Fibroblast of mammary gland (primary cell): ENCODE results near the gene HPSE2.

Source experiments
- DNase-seq: peaks from one replicate; pipeline ENCODE4 v3.0.0-alpha.2; 2010; ENCODE audit warnings: low read depth
- H3K4me3 ChIP-seq: 2 replicates; pipeline ENCODE4 v1.5.1; 2011; ENCODE audit warnings: low read depth, mild to moderate bottlenecking, low read length, moderate library complexity; ENCODE audit not compliant: control insufficient read depth
- CTCF ChIP-seq: conservative IDR thresholded peaks from 2 replicates; pipeline ENCODE4 v1.5.1; 2011; ENCODE audit warnings: low read depth, low read length, inconsistent platforms; ENCODE audit not compliant: control insufficient read depth, insufficient read depth

HPSE2 gene

DNA sequence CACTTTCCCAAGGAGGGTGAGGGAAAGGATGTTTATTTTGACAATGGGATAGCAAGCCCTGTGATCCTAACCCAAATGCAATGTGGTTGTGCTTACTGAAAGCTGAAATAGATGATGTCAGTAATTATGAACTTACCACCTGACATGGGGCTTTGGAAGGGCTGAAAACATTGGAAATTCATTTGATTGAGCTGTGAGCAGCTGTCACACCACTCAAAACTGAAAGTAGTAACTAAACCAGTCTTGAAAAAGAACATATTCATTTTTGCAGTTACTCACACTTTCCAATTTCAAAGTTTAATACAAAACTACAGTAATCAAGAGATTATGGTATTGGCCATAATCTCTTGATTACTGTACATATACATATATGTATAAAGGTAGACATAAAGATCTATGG is 633.4 kb downstream of the HPSE2 start:
- no peak for DNase-seq
- TF ChIP-seq CTCF, result no peak
- no peak overlapping the region for H3K4me3 ChIP-seq

- no peak for TF ChIP-seq CTCF
- DNase-seq, result no peak
- no peak overlapping the region for H3K4me3 ChIP-seq
Measured at GRCh38 chr10:98599032-98599610, 636.5 kb downstream of the HPSE2 start.

- TF ChIP-seq CTCF, result no peak
- H3K4me3 ChIP-seq, result no peak overlapping the region
Measured at GRCh38 chr10:98596404-98596803, 639.2 kb downstream of the HPSE2 start.

DNA sequence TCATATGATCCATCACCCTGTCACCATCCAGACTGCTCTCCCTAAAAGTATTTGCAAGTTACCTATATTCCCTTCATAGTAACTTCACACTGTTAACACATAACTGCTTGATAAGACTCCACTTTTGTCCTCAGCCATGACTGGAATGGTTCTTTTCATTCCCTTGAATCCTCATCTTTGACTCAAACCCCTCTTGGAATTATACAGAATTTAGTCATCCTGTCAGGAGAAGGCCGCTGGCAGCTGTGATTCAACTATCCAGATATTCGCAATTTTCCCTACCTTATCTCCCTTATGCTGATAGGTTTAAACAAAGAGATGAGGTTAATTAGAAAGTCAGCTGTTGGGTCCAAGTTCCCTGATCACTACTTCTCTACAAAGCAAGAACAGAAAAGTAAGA is 646.0 kb downstream of the HPSE2 start:
- DNase-seq, result peak; percentile 10
- no peak for TF ChIP-seq CTCF
- no peak overlapping the region for H3K4me3 ChIP-seq

More at GRCh38 chr10:98596404-98596803, 639.2 kb downstream of the HPSE2 start:
- DNase-seq, result no peak

- DNase-seq, result peak; percentile 84
- TF ChIP-seq CTCF, result no peak
- H3K4me3 ChIP-seq, result no peak overlapping the region
Measured at GRCh38 chr10:98589007-98589406, 646.6 kb downstream of the HPSE2 start.

GRCh38 chr10:98587156-98587837 is 648.4 kb downstream of the HPSE2 start:
- no peak overlapping the region for H3K4me3 ChIP-seq
- no peak for TF ChIP-seq CTCF
- DNase-seq, result peak; percentile 33
